Stomach (tissue), 4 donors: ENCODE data around the gene ALK.

Experiments
- CTCF ChIP-seq, 7 experiments: fragments of 450-650 bp in 4 of 7; fragments of 200-600 bp in 3 of 7; sonication (generic) in 3 of 7; IDR thresholded peaks; one replicate each; pipeline ENCODE4 v1.5.1; 2016 to 2019; ENCODE audit warnings: antibody characterized with exemption in 7 of 7, control low read depth in 2 of 7, mild to moderate bottlenecking in 1 of 7
- POLR2A ChIP-seq, 4 donors: fragments of 450-650 bp; IDR thresholded peaks; one replicate each; pipeline ENCODE4 v1.6.1; 2016; ENCODE audit warnings: antibody characterized with exemption in 4 of 4, control low read depth in 2 of 4, mild to moderate bottlenecking in 1 of 4, moderate library complexity in 1 of 4

GRCh38 chr2:29561181-29561580 lies 360.2 kb downstream of the ALK start:
- TF ChIP-seq POLR2A (IDR thresholded peaks at IDR 0.05) (no peak), CTCF (IDR thresholded peaks at IDR 0.05) (no peak)
